DMS53 (cell line): ENCODE data around the gene SYTL1.
A peak's percentile ranks its signal among the peaks of the same experiment; 100 is the strongest.

Experiments
- DNase-seq: peaks from one replicate; lab custom pipeline; 2025; lab: John Stamatoyannopoulos, UW

SYTL1 gene

GRCh38 chr1:27318596-27318995 is 23.2 kb upstream of the SYTL1 start:
- no peak for DNase-seq

GRCh38 chr1:27321813-27322568 is 19.8 kb upstream of the SYTL1 start, which contains the start of gene TMEM222:
Gene TMEM222 (plus strand): TSS chr1:27322163. CDS start chr1:27322198, 35 bp downstream.
- peak; percentile 99 for DNase-seq

DNA sequence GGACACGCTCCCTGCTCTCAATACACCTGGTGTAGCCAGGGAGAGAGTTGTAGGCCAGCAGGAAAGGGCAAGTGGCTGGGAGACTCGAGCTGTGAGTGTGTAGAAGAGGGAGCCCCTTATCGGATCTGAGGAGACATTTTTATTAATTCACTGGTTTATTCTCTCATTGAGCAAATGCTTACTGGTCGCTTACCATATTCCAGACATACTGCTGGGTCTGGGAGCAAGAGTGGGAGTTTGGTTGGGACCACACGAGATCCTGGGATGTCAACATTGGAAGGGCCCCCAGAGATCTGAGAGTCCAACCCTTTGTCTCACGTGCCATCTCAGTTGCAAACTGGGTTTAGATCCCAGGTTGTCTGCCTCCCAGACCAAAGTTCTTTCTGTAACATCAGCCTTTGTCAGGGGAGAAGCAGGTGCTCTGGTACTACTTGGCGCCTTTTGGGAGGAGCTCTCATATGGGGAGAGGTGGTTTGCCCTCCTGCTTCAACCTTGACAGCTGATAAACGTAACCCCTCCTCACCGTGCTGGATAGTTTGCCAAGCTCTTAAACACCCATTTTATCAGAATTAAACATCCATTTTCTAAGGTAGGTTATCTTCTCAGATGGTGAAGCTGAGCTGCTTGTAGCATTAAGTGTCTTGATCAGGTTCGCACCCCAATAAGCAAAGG is 19.1 kb upstream of the SYTL1 start:
- DNase-seq: peak; percentile 35

GRCh38 chr1:27325286-27325685 is 16.5 kb upstream of the SYTL1 start:
- DNase-seq: no peak

- DNase-seq: no peak
Observed at GRCh38 chr1:27327964-27328363, 13.9 kb upstream of the SYTL1 start.

DNA sequence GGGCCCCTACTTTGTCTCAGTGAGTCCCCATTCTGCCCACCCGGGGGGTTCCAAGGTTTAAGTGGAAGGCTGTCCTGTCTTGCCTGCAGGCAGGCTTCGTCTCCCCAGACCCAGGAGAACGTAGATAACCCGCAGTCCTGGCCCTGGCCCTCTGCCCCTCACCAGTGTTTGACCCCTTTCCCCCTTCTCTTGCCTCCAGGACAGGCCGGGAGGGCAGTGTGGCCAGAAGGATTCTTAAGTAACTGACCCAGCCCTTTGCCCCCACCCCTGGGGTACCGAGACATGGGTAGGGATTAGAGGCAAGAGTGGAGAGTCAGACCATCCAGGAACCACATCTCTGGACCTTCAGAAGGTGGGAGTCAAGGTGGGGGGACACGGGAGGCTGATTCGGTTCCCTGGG is 11.0 kb upstream of the SYTL1 start:
- no peak for DNase-seq

GRCh38 chr1:27331426-27331825 is 10.4 kb upstream of the SYTL1 start:
- DNase-seq: no peak

- no peak for DNase-seq
Observed at GRCh38 chr1:27331922-27332321, 9.9 kb upstream of the SYTL1 start.

- DNase-seq: peak; percentile 65
Observed at GRCh38 chr1:27332536-27333281, 9.1 kb upstream of the SYTL1 start.

DNA sequence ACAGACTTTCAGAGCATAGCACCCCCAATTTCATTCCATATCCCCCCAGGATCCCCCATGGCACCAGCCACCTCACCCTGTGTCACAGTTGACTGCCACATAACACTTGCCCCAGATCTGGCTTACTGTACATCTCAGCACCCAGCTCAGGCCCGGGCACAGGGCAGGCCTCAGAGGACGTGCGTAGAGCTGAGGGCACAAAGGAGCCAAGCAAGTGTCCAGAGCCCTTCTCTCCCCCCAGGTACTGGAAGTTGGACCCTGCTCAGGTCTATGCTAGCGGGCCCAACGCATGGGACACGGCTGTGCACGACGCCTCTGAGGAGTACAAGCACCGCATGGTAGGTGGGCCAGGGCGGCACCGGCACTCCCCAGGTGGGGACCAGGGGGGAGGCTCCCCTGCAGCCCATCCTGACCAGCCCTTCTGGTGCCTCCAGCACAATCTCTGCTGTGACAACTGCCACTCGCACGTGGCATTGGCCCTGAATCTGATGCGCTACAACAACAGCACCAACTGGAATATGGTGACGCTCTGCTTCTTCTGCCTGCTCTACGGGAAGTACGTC is 8.0 kb upstream of the SYTL1 start:
- no peak for DNase-seq

DNA sequence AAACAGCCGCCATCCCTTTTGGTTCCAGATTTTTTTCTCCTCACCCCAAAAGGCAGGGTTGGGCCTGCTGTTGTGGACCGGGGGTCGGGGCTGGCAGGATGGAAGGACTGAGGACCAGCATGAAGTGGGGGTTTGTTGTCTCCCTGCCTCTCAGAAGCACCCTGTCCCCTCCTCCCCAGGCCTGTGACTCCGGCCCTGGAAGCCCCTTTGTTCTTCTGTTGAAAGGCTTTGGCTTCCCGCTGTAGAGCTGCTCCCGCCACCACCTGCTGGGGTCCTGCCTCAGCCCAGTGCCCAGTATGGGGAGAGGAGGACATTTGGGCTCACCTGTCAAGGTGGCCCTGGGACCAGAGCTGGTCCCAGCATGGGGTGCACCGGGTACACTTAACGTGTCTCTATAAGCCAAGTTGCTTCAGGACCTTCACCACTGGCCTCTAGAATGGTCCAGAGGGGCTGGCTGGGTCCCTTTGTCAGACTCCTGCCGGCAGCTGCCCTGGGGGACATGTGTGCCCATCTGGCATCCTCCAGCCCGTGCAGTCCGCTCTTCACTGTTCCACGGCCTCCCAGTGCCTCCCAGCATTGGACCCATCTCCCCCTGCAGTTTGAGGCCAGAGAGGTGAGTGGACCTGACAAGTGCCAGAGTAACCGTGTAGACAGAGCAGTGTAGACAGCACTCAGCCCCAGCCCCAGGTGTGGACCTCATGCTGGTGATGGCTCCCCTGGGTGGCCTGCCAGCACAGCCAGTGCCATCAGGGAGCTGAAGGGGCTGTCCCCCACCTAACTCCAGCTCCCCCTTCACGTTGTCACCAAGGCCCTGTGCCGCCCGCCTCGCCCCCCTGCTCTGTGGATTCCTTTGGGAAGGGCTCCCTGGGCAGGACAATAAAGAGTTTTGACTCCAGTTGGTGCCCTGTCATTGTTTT is 6.1 kb upstream of the SYTL1 start:
- DNase-seq: no peak

DNA sequence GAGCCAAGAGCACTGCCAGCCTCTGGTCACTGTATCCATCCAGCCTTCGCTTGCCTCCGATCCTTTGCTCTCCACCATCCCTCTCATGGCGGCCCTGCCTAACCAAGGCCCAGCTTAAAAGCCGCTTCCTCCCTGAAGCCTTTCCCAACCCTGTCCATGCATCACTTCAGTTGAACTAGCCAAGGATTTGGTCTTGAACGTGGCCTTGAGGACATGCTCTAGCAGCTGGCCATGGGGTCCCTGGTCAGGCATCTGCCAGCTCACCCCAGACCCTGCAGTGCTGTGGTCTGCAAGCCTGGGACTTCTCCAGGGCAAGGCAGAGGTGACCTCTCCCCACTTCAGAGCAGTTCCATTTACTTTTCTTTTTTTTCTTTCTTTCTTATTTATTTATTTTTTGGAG is 5.1 kb upstream of the SYTL1 start:
- DNase-seq: no peak

DNA sequence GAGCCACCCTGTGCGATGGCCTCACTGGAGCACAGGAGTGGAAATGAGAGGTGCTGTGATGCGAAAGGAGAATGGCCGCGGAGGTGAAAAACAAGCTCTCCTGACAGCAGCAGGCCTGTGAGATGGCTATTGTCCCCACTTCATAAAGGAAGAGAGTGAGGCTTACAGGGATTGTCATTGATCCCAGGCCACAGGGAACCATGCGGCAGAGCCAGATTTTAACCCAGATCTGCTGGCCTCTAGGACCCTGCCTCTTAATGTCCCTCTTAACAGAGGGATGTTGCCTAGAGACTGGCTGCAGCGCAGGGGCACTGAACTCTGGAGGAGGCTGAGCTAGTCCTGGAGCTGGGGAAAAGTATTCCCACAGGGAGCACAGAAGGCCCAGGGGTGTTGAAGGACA is 3.1 kb upstream of the SYTL1 start:
- no peak for DNase-seq

DNA sequence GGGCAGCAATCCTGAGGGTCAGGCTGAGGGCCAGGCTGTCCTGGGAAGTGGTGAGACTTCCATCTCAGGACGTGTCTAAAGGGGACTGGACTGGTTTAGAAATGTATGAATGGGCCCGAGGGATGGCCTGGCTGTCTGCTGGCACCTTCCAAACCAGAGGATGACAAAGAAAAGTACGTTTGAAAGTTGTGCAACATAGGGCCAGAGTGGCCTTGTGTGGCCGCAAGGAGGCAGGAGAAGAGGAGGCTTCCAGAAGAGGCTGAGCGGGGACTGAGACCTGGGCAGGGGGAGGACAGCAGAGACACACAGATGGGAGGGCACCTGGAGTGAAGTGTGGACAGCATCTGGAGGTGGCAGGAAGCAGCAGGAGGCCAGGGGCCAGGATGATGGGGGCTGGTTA is 2.6 kb upstream of the SYTL1 start:
- no peak for DNase-seq

DNA sequence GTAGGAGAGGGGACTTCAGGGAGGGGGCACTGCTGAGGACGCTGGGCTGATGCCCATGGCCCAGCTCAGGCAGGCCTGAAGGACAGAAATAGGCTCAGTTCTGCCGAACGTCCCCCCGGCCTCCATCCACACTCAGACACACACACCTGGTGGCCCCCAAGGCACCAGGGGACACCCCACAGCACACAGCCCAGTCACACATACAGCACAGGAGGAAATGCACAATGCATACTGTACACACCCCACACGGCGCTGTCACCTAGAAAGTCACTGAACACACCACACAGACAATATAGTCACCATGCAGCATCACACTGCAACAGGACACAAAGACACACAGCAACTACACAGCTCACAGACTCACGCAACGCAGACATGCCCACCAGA is 562 bp downstream of the SYTL1 start:
- DNase-seq: peak; percentile 60

- peak; percentile 89 for DNase-seq
Observed at GRCh38 chr1:27342778-27343638, 1.2 kb downstream of the SYTL1 start.

DNA sequence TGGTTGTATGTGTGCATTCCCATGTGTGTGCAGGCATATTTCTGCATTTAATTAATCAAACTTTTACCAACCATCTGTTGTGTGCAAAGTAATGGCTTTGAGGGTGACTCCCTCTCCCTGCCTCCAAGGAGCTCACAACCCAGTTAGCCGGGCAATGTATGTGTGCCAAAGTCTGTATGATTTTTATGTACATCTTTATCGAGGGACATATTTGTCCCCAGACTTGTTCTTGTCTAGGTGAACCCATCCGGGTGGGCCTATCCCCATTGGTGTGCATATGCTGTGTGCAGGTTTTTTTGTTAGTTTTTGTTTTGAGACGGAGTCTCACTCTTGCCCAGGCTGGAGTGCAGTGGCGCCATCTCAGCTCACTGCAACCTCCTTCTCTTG is 1.8 kb downstream of the SYTL1 start:
- no peak for DNase-seq

DNA sequence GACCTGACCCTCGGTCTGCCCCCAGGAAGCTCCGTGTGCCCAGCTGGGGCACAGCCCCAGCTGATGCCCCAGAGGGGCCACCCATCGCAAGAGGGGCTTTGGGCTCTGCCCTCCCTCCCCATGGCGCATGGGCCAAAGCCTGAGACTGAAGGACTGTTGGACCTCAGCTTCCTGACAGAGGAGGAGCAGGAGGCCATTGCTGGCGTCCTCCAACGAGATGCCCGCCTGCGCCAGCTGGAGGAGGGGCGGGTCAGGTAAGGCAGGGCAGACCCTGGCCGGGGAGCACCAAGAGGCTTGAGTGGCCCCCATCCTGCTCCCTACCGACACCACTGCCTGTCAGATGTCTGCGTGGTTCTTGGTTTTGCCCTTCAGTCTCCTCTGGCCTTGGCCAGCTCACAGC is 3.5 kb downstream of the SYTL1 start:
- no peak for DNase-seq

- no peak for DNase-seq
Observed at GRCh38 chr1:27346357-27346756, 4.5 kb downstream of the SYTL1 start.

DNA sequence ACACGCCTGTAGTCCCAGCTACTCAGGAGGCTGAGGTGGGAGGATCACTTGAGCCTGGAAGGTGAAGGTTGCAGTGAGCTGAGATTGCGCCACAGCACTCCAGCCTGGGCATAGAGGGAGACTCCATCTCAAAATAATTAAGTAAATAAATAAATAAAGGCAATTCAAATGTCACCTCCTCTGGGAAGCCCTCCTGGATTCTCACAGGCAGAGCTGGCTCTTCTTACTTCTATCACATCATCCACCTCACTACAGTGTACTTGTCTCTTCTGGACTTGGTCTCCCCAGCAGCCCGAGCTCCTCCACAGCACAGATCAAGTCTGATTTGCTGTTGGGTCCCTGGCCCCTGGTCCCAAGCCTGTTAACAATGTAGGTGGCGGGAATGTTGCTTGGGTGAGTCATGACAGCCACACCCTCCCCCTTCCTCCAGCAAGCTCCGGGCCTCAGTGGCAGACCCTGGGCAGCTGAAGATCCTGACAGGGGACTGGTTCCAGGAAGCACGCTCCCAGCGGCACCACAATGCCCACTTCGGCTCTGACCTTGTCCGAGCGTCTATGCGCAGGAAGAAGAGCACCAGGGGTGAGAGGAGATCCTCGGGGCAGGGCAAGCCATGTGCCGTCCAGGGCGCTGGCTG is 5.3 kb downstream of the SYTL1 start:
- DNase-seq: no peak
